ENCODE measurements around the gene ZNF416.

DNA sequence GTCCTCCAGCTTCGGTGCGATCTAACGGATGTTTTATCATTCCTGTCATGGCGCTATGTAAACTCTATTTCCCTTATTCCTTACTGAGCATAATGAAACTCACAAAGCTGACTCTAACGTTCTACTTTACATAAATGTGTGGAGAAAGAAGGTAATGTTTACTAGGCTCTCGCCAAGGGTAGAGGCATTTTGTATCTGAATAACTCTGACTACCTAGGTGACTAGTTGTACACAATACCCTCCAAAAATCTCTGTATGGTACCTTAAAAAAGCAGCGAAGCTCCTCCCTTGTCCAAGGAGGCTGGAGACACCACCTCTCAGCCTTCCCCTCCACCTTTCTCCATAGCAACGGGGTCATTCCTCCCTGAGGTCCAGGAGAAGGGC, 20.7 kb upstream of the ZNF416 start:
- TF ChIP-seq, protein P1, sequence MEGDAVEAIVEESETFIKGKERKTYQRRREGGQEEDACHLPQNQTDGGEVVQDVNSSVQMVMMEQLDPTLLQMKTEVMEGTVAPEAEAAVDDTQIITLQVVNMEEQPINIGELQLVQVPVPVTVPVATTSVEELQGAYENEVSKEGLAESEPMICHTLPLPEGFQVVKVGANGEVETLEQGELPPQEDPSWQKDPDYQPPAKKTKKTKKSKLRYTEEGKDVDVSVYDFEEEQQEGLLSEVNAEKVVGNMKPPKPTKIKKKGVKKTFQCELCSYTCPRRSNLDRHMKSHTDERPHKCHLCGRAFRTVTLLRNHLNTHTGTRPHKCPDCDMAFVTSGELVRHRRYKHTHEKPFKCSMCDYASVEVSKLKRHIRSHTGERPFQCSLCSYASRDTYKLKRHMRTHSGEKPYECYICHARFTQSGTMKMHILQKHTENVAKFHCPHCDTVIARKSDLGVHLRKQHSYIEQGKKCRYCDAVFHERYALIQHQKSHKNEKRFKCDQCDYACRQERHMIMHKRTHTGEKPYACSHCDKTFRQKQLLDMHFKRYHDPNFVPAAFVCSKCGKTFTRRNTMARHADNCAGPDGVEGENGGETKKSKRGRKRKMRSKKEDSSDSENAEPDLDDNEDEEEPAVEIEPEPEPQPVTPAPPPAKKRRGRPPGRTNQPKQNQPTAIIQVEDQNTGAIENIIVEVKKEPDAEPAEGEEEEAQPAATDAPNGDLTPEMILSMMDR (conservative IDR thresholded peaks at IDR 0.05; ENCODE audit: low read length), result no peak
- TF ChIP-seq EZH2phosphoT487 (IDR thresholded peaks at IDR 0.05; ENCODE audit: borderline replicate concordance), result no peak
